ENCODE results near the gene ARHGAP28.

DNA sequence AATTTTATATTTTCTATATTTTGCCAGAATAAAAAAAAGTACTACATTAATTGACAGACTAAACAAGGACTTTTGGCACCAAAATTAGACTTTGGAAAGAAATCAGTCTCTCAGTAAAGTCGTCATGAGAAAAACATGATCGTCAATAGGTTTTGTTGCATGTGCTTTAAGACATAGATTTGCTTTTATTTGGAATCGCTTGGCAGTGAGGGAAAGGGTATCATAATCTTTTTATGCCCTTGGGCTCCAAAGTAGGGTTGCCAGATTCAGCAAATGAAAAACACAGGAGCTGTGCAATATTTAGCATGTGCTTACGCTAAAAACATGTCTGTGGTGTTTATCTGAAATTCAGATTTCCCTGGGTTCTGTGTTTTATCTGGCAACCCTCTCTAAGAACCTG, 210.5 kb downstream of the ARHGAP28 start:
- TF ChIP-seq, protein P1, sequence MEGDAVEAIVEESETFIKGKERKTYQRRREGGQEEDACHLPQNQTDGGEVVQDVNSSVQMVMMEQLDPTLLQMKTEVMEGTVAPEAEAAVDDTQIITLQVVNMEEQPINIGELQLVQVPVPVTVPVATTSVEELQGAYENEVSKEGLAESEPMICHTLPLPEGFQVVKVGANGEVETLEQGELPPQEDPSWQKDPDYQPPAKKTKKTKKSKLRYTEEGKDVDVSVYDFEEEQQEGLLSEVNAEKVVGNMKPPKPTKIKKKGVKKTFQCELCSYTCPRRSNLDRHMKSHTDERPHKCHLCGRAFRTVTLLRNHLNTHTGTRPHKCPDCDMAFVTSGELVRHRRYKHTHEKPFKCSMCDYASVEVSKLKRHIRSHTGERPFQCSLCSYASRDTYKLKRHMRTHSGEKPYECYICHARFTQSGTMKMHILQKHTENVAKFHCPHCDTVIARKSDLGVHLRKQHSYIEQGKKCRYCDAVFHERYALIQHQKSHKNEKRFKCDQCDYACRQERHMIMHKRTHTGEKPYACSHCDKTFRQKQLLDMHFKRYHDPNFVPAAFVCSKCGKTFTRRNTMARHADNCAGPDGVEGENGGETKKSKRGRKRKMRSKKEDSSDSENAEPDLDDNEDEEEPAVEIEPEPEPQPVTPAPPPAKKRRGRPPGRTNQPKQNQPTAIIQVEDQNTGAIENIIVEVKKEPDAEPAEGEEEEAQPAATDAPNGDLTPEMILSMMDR (IDR thresholded peaks at IDR 0.05) = no peak
- no peak for TF ChIP-seq POLR2A (IDR thresholded peaks at IDR 0.05)
